ENCODE measurements around the gene SLC8A2.
"Not testable (repeated sequence)": the region's sequence is repeated elsewhere in the genome, so short reads cannot be mapped to it uniquely, and the experiment has no call there.

SLC8A2 gene

DNA sequence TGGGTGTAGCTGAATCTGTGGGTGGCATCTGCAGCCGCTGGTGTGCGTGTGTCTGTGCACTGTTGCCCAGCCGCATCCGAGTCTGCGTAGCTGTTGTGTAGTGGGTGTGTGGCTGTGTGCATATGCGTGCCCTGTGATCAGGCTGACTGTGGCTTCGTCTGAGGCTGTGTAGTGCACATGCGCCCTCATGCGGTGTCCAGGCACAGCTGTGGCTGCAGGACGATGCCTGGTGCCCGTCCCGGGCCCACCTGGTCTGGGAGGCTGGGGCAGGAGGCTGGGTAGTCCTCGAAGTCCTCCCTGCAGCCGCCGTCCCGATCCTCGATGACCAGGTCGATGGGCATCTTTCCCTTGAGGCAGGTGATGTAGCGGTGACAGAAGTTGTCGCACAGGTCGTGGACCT is 57.2 kb downstream of the SLC8A2 start:
- DNase-seq (ENCODE audit: low read depth in 3 of 3), result no peak

GRCh38 chr19:47413941-47414340 is 57.8 kb downstream of the SLC8A2 start:
- DNase-seq (ENCODE audit: low read depth in 3 of 3), result no peak

DNA sequence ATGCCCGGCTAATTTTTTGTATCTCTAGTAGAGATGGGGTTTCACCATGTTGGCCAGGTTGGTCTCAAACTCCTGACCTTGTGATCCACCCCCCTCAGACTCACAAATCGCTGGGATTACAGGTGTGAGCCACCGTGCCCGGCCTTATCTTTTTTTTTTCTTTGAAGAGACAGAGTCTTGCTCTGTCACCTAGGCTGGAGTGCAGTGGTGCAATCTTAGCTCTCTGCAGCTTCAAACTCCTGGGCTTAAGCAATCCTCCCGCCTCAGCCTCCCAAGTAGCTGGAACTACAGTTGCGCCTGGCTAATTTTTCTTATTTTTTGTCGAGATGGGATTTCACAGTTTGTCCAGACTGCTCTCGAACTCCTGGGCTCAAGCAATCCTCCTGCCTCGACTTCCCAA is 60.0 kb downstream of the SLC8A2 start:
- DNase-seq (ENCODE audit: low read depth in 3 of 3), result not testable (repeated sequence)

DNA sequence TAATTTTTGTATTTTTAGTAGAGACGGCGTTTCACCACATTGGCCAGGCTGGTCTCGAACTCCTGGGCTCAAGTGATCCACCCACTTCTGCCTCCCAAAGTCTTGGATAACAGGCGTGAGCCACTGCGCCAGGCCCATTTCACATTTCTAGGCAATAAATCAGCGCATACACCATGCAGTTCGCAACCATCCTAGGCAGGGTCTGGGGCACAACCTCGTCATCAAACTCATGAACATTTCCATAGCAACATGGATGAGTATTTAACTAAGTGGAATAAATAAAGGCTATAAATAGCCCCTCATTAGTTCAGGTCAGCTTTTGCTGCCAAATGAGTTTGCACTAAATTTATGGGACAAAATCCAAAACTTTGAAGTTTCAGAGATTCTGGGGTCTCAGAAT is 60.6 kb downstream of the SLC8A2 start:
- DNase-seq (ENCODE audit: low read depth in 3 of 3), result no peak

DNA sequence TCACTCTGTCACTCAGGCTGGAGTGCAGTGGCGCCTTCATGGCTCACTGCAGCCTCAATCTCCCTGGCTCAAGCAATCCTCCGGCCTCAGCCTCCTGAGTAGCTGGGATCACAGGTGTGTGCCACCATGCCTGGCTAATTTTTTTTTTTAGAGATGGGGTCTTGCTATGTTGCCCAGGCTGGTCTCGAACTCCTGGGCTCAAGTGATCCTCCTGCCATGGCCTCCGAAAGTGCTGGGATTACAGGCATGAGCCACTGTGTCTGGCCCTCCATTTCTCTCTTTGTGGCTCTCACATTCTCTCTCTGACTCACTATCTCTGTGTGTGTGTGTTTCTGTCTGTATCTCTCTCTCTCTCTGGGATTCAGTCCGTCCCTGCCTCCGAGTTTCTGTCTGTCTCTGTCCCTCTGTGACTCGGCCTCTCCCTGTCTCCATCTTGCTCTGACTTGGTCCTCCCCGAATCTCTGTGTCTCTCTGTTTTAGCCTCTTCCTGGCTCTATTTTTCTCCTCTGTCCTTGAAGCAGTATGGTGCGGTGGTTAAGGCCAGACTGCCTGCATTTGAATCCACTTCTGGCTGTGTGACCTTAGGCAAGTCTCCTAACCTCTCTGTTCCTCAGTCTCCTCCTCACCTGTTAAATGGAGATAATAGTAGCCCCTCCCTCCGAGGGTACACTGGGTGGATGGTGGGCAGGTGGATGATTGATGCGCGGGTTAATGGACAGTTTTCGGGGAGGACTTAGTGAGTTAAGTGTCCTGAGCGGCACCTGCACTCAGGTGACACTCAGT is 63.3 kb downstream of the SLC8A2 start:
- DNase-seq (ENCODE audit: low read depth in 3 of 3), result no peak

DNA sequence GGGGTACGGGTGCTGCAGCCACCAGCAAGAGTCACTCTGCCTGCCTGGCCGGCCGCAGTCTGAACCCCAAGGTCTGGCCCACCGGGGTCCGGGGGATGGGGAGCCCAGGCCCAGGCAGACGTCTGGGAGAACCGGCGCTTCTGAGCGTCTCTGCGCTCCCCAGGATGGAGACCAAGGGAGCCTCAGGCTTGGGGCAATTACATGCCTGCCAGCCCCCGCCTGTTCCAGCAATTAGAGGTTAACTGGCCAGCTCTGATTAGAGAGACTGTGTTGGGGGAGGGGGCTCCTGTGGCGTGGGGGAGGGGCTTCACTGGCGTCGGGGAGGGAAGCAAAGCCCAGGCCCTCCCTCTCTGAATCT is 64.3 kb downstream of the SLC8A2 start:
- DNase-seq (ENCODE audit: low read depth in 3 of 3), result no peak

DNA sequence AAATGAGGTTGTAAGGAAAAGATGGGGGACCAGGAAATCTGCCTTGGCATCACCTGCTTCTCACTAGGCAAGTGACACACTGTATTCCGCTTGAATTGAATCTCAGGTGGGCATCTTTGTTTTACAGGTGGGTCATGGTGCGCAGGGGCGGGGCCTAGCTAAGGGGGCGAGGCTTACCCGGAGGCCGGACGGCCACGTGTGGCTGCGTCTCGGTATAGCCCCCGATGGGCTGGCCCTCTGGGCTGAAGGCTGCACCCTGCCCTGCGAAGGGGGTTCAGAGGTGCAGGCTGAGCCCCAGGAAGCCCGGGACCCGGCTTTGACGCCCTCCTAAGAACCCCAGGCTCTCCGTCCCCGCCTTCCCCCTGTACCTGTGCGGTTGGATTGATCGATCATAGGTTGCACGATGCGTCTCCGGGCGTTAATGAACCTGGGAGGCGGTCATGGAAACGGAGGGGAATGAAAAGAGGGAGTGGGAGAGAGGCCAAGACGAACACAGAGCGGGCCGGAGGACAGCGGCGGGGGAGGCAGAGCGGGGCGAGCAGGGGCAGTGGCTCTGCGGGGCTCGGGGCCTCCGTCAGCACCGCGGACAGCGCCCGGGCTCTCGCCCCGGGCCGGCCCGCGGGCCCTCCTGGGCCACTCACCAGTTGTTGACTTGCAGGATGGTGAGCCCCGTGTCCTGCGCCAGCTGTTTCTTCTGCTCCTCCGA is 64.8 kb downstream of the SLC8A2 start:
- DNase-seq (ENCODE audit: low read depth in 3 of 3), result no peak

DNA sequence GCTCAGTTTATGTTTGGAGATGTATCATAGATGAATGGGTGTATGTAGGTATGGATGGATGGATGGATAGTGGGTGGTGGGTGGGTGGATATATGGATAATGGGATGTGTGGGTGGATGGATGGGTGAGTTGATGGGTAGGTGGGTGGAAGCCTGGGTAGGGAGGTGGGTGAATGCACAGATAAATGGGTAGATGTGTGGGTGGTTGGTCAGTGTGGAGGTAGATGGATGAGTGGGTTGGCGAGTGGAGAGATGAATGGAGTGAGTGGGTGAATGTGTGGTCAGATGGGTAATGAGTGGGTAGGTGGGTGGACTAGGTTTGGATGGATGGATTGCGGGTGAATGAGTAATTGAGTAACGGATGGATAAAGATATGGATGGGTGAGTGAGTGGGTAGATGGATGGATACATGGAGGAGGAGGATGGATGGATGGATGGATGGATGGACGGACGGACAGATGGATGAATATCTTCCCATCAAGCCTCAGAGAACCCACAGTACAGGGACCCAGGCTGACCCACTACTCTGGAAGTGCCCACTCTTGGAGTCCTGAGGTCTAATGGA is 65.8 kb downstream of the SLC8A2 start:
- no peak for DNase-seq (ENCODE audit: low read depth in 3 of 3)

GRCh38 chr19:47405197-47405550 is 66.5 kb downstream of the SLC8A2 start:
- no peak for DNase-seq (ENCODE audit: low read depth in 3 of 3)

DNA sequence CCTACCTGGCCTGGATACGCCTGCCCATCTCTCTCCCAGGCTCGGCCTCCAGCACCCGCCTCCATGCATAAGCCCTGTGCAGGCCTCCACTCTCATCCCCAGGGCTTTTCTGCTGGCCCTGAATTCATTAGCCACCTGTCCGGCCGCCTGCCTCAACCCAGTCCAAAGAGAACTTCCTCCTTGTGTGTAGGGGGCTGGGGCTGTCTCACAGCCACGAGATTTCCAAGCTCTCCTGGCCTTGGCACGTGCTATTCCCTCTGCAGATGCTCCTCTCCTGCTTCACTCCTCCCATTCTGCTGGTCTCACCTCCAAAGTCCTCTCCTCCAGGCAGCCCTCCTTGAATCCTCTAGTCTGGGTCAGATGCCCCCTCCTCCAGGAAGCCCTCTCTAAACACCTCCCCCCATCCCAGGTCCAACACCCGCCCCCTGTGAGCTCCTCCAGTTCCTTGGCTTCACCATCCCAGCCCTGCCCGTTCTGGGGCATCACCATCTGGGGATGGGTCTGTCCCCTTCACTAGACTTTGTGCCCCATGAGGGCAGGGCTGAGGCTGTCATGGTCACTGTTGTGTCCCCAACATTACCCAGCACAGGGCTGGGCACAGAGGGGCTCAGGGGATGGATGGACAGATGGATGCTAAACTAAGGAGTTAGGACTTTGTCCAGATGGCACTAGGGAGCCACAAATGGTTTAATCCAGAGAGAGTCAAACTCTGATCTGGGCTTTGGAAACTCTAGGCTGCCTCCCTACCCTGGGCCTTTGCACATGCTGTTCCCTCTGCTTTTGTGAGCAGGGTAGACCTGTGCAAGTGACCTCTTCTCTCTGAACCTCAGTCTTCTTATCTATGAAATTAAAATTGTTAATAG is 67.1 kb downstream of the SLC8A2 start:
- DNase-seq (ENCODE audit: low read depth in 3 of 3), result no peak

GRCh38 chr19:47402504-47402903 is 69.2 kb downstream of the SLC8A2 start:
- DNase-seq (ENCODE audit: low read depth in 3 of 3), result no peak

DNA sequence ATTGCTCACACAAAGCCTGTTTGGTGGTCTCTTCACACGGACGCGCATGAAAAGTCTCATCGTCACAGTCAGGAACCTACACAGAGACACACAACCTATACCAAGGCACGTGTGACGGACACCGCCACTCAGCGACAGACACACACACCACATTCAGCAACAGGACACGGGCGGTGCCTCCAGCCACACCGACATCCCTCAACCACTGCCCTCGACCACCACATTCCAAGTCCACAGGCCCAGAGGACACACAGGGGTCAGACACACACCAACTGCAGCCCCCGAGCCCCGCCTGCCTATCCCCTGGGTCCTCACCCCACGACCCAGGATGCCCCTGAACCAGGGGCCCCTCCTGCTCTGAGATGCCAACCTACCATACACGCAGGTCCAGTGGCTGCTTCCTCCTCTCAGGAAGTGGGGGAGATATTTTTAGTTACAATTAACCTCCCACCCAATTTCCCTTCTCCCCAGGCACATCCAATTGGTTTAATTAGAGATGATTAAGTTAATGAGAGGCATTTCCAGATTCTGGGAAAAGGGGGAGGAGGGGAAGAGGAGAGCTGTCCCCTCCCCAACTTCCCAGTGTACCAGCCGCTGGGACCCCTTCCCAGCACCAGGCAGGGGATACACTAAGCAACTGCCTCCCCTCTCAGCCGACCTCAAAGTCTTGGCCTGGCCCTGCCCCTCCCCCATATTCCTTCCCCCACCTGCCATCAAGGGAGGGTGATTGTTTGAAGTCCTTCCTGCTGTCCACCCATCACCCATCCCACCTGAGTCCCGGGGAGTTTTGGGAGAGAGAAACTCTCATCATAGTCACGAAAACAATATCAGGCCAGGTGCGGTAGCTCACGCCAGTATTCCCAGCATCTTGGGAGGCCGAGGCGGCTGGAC is 72.7 kb downstream of the SLC8A2 start:
- DNase-seq (ENCODE audit: low read depth in 3 of 3), result no peak

GRCh38 chr19:47391510-47392223 is 80.0 kb downstream of the SLC8A2 start:
- DNase-seq (ENCODE audit: low read depth in 3 of 3), result peak; percentile 65 to 80 (median 75)

- no peak for DNase-seq (ENCODE audit: low read depth in 3 of 3)
Observed at GRCh38 chr19:47390533-47391488, 80.9 kb downstream of the SLC8A2 start.

- DNase-seq (ENCODE audit: low read depth in 3 of 3), result no peak
Observed at GRCh38 chr19:47389150-47389556, 82.5 kb downstream of the SLC8A2 start.

DNA sequence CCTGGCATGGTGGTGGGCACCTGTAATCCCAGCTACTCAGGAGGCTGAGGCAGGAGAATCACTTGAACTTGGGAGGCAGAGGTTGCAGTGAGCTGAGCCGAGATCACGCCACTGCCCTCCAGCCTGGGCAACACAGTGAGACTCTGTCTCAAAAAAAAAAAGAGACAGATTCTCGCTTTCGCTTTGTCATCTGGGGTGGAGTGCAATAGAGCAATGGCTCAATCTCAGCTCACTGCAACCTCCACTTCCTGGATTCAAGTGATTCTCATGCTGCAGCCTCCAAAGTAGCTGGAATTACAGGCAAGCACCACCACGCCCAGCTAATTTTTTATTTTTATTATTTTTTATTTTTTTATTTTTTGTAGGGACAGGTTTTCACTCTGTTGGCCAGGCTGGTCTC is 83.0 kb downstream of the SLC8A2 start:
- not testable (repeated sequence) for DNase-seq (ENCODE audit: low read depth in 3 of 3)

- not testable (repeated sequence) for DNase-seq (ENCODE audit: low read depth in 3 of 3)
Observed at GRCh38 chr19:47387623-47388022, 84.1 kb downstream of the SLC8A2 start.

GRCh38 chr19:47386582-47386981 is 85.1 kb downstream of the SLC8A2 start:
- not testable (repeated sequence) for DNase-seq (ENCODE audit: low read depth in 3 of 3)

- not testable (repeated sequence) for DNase-seq (ENCODE audit: low read depth in 3 of 3)
Observed at GRCh38 chr19:47384533-47384932, 87.2 kb downstream of the SLC8A2 start.
